HFFc6 (cell line): Measurements from ENCODE around the gene PASK. TPM values are rescaled to one million over a fixed set of nuclear protein-coding genes. Genes with fewer than 3 reads are reported as not detected.

ENCODE experiments used
- DNase-seq: peaks from one replicate; pipeline ENCODE4 v3.0.0-alpha.2; 2018
- H3K27ac Mint-ChIP-seq: 2 replicates; pipeline ENCODE4 v1.8.0; 2020; ENCODE audit warnings: mild to moderate bottlenecking, mixed read lengths
- H3K27me3 Mint-ChIP-seq: 2 replicates; pipeline ENCODE4 v1.8.0; 2021; ENCODE audit warnings: mild to moderate bottlenecking, moderate library complexity, mixed read lengths; ENCODE audit not compliant: insufficient read depth
- H3K36me3 Mint-ChIP-seq: 2 replicates; pipeline ENCODE4 v1.8.0; 2021; ENCODE audit warnings: low read depth, mixed read lengths
- H3K4me1 Mint-ChIP-seq: 2 replicates; pipeline ENCODE4 v1.8.0; 2020; ENCODE audit warnings: low read depth, mixed read lengths
- H3K4me3 Mint-ChIP-seq: 2 replicates; pipeline ENCODE4 v1.8.0; 2020; ENCODE audit warnings: mild to moderate bottlenecking, moderate library complexity, mixed read lengths
- H3K9me3 Mint-ChIP-seq: 2 replicates; pipeline ENCODE4 v1.8.0; 2020; ENCODE audit warnings: mild to moderate bottlenecking, mixed read lengths
- CTCF ChIP-seq: fragments of 200-600 bp; sonication (generic); IDR thresholded peaks from 2 replicates; pipeline ENCODE4 v1.5.0; 2021; ENCODE audit warnings: antibody characterized with exemption, mild to moderate bottlenecking
- total RNA-seq, 6 experiments: library from RNA; stranded (reverse); fragmentation: NEBNext Ultra II Directional; extraction: Animal tissue kit (Norgen Biotek cat#: 25700); gene quantifications; 2 replicates in 1 of 6; 3 replicates in 5 of 6; pipeline ENCODE4 v1.2.3, GENCODE V29; 2021

The PASK gene
- total RNA-seq, 6 experiments from 2014 or later, result 3.3 to 7.1 (median 6.0) TPM

DNA sequence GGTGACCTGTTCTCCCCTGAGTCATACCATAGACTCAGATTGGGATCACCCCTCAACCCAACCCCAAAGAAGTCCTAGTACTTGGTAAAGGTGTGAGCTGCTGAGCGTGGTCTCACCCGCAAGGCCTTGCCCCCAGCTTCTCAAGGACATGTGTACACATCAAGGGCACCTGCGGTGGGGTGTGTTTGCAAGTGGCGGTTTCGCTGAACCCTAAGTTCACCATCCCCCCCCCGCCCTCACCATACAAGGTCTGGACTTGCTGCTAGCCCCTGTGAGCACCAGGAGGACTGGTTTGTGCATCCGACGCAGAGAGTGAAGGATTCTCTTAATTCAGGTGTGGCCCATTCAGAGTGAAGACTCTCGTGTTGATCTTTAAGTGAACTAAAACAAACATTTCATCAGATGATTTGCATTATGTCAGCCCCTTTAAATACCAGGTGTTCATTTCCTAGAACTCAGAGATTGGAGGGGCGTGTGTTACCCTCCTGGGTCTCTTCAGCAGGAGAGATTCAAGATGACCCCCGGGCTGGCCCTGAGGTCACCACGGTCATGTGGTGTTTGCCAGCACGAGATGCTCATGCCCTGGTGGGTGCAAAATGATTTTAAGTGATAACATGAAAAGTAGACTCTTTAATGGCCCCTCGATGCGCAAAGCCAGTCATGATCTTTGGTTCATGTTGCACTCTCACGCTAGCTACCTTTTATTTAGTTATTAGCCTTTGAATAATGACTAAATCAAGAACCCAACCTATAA is 75.0 kb downstream of the PASK start:
- no peak for TF ChIP-seq CTCF
- H3K27me3 Mint-ChIP-seq, result peaks cover 13% of the 10 kb centered on the region
- no peaks in the 10 kb centered on the region; the same call in 1 of the 2 replicates for H3K4me1 Mint-ChIP-seq
- no peak overlapping the region for H3K4me3 Mint-ChIP-seq
- no peaks in the 10 kb centered on the region for H3K36me3 Mint-ChIP-seq
- no peak overlapping the region for H3K27ac Mint-ChIP-seq
- no peaks in the 10 kb centered on the region for H3K9me3 Mint-ChIP-seq
- DNase-seq, result no peak

GRCh38 chr2:241073166-241074064 is 75.9 kb downstream of the PASK start:
- Mint-ChIP-seq H3K36me3 (no peaks in the 10 kb centered on the region), H3K27ac (no peak overlapping the region), H3K9me3 (no peaks in the 10 kb centered on the region), H3K4me1 (no peaks in the 10 kb centered on the region), H3K4me3 (no peak overlapping the region), H3K27me3 (peaks cover 14% of the 10 kb centered on the region)
- DNase-seq, result no peak
- no peak for TF ChIP-seq CTCF

DNA sequence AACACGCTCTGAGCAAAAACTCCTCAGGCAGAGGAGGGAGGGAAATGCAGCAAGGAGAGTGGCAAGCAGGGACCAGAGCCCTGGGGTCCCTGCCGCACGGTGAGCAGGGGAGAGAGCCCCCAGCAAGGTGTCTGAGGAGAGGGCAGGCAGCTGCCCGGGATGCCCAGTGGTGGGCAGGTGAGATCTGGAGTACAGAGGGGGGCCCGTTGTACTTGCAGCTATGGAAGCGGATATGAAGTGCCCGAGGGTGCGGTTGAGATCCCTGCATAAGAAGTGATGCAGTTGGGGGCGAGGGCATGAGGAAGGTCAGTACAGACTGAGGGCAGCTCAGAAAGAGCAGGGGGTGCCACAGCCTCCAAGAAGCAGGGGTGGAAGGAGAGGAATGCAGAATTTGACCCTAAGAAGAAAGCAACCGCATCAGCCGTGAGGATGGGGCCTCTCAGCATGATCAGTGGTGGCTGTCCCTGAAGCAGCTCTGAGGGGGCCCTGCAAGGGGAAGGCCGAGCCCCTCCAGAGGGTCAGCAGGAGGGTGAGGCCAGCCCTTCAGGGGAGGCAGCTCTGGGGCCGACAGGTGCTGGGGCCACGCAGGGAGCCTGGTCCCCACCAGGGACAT is 76.6 kb downstream of the PASK start:
- Mint-ChIP-seq H3K4me3 (no peak overlapping the region), H3K27me3 (peaks cover 19% of the 10 kb centered on the region), H3K36me3 (no peaks in the 10 kb centered on the region), H3K4me1 (no peaks in the 10 kb centered on the region), H3K9me3 (no peaks in the 10 kb centered on the region), H3K27ac (no peak overlapping the region)
- no peak for TF ChIP-seq CTCF
- no peak for DNase-seq

GRCh38 chr2:241072151-241072550 is 77.1 kb downstream of the PASK start:
- no peak for TF ChIP-seq CTCF
- no peak for DNase-seq
- Mint-ChIP-seq H3K27ac (no peak overlapping the region), H3K36me3 (no peaks in the 10 kb centered on the region), H3K9me3 (no peaks in the 10 kb centered on the region), H3K4me1 (no peaks in the 10 kb centered on the region), H3K4me3 (no peak overlapping the region), H3K27me3 (peaks cover 19% of the 10 kb centered on the region)

DNA sequence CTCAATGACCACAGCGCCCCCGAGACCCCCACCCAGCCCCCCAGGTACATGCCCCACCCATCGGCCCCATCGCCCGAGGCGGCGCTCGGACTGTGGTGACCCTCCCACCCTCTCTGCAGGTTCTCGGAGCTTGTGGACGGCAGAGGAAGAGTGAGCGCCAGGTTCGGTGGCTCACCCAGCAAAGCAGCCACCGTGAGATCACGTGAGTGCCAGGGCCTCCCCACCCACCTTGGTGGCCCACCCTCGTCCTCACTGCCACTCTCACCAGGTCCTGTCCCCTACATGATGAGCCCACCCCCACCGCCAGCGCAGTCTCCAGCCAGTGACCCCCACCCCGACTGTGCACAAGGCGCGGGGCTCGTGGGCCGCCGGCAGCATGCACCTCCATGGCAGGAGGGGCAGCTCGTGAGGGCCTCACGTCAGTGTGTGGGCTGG is 77.6 kb downstream of the PASK start:
- TF ChIP-seq CTCF, result no peak
- H3K4me3 Mint-ChIP-seq, result no peak overlapping the region
- H3K36me3 Mint-ChIP-seq, result no peaks in the 10 kb centered on the region
- H3K4me1 Mint-ChIP-seq, result no peaks in the 10 kb centered on the region
- H3K27me3 Mint-ChIP-seq, result peaks cover 19% of the 10 kb centered on the region
- no peak overlapping the region for H3K27ac Mint-ChIP-seq
- H3K9me3 Mint-ChIP-seq, result no peaks in the 10 kb centered on the region
- no peak for DNase-seq
